Prostate gland (tissue), 2 donors: ENCODE data around the gene STAB1.

Experiments
- POLR2A ChIP-seq: fragments of 450-650 bp; IDR thresholded peaks from one replicate; pipeline ENCODE4 v1.6.1; 2016; ENCODE audit warnings: antibody characterized with exemption, mild to moderate bottlenecking
- TF ChIP-seq, protein P1 (sequence below), 4 experiments: fragments of 200-600 bp in 2 of 4; fragments of 450-650 bp in 2 of 4; sonication (generic) in 2 of 4; IDR thresholded peaks; 1 replicate in 3 of 4; 2 replicates in 1 of 4; pipeline ENCODE4 v1.5.1; 2016 to 2019; ENCODE audit warnings: antibody characterized with exemption in 4 of 4, mild to moderate bottlenecking in 2 of 4, moderate library complexity in 2 of 4

- no peak for TF ChIP-seq POLR2A
- TF ChIP-seq, protein P1, sequence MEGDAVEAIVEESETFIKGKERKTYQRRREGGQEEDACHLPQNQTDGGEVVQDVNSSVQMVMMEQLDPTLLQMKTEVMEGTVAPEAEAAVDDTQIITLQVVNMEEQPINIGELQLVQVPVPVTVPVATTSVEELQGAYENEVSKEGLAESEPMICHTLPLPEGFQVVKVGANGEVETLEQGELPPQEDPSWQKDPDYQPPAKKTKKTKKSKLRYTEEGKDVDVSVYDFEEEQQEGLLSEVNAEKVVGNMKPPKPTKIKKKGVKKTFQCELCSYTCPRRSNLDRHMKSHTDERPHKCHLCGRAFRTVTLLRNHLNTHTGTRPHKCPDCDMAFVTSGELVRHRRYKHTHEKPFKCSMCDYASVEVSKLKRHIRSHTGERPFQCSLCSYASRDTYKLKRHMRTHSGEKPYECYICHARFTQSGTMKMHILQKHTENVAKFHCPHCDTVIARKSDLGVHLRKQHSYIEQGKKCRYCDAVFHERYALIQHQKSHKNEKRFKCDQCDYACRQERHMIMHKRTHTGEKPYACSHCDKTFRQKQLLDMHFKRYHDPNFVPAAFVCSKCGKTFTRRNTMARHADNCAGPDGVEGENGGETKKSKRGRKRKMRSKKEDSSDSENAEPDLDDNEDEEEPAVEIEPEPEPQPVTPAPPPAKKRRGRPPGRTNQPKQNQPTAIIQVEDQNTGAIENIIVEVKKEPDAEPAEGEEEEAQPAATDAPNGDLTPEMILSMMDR (IDR thresholded peaks at IDR 0.05): no peak
These were observed 1.7 kb upstream of the STAB1 start for GRCh38 chr3:52493232-52494017.
